ENCODE results near the gene MYNN.

The MYNN gene

GRCh38 chr3:169777822-169778221 is 4.6 kb downstream of the MYNN start:
- no peak for DNase-seq

- DNase-seq, result no peak
Observed at GRCh38 chr3:169780742-169781141, 7.5 kb downstream of the MYNN start.

- no peak for DNase-seq
Observed at GRCh38 chr3:169781209-169781855, 8.1 kb downstream of the MYNN start.

- DNase-seq, result no peak
Observed at GRCh38 chr3:169787120-169787519, 13.9 kb downstream of the MYNN start.

GRCh38 chr3:169787791-169788190 is 14.6 kb downstream of the MYNN start:
- DNase-seq, result no peak

DNA sequence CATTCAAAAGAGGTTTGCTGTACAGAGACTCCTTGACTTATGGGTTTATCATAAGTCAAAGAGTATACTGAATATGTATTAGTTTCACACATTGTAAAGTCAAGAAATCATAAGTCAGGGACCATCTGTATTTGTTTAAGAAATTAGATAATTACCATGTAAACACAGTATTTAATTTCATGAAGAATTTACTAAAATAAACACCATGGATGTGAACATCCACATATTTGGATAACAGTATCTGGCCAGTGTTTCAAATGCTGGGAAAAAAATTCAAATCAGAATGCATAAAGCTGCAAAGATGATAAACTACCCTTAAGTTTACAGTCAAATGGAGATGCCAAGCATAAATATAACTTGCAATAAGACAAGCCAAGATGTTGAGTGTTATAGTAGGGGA is 17.0 kb downstream of the MYNN start:
- DNase-seq, result no peak

DNA sequence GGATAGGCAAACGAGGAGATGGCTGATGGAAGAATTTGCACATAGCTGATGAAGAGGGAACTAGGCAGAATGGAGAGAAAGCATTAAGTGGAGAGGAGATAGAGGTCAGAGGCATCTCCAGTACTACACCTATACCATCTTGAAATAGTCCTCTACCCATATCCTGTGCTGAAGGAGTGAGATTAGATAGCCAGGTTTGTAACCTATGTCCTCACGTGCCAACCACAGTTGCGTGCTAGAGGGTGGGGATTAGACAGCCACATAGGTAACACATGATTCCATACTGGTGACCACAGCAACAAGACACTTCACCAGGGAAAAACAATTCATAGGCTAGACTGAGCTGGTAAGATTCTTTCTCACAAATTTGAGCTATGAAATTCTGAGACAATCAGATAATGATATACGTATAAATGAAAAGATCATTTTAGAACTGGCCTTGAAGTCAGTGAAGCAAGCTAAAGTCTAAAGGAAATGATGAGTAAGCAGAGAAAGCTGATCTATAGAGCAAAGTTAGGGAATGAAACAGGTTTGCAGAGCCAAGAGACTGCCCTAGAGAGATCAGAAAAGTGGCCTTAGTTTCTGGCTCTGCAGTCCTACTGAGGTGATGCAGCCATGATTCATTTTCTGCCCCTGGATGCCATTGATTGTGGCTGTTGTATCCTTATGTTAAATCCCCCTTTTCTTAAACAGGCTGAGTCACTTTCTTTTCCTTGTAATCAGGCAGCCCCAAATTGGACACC is 17.7 kb downstream of the MYNN start:
- DNase-seq, result no peak

GRCh38 chr3:169792359-169792758 is 19.2 kb downstream of the MYNN start:
- DNase-seq, result no peak

- DNase-seq, result no peak
Observed at GRCh38 chr3:169804681-169805080, 31.5 kb downstream of the MYNN start.

DNA sequence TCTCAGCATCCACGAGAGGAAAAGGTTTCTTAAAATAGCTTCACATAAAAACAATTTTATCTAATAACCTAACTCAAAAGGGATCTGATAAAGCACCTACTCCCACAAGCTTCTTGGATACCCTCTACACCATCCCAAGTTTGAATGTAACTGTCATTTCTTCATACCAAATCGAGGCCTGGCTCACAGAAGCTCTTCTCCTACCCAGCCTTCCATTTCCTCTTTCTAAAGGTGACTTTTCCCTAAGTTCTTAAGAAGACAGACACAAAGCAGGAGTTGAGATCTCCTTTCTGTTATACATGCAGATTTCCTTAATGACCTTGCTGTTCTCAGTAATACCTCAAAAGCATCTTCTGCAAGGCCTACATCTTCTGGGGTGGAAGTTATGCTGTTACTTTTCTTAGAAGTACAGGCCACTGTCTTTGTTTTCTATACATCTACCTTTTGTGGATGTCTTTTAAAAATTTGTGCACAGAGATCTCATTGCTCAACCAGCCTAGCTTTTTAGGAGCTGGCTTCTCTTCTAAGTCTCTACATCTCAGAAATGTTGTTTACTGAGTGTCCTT is 36.1 kb downstream of the MYNN start:
- no peak for DNase-seq

DNA sequence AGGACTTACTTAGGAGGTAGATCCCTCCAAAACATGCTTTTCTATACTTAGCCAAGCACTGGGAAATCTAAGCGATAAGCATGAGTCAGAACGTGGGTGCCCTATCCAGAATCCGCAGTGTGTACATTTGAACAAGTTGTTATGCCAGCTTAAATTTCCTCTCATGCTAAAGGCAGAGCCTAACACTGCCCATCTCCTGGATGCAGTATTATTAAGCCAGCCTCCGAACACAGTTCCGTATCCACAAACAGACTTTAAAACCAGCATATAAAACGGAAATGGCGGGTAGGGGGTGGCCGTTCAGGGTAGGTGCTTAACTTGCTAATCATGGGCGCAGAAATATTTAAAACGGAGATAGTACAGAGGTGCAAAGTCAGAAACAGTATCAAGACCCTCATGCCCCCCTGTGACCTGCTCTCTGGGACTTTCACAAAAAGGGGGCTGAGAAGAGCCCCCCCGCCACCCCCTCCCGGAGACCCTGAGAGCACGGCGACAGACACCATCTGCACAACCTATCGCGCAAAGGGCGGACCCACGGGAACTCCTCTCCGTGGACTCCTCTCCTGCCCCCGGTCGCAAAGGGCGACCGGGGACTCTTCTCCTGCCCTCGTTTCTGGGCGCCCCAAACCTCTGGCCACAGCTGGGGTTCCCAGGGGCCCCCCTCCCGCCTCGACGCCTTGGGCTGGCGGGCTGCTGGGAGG is 38.6 kb downstream of the MYNN start:
- peak; percentile 74 for DNase-seq

DNA sequence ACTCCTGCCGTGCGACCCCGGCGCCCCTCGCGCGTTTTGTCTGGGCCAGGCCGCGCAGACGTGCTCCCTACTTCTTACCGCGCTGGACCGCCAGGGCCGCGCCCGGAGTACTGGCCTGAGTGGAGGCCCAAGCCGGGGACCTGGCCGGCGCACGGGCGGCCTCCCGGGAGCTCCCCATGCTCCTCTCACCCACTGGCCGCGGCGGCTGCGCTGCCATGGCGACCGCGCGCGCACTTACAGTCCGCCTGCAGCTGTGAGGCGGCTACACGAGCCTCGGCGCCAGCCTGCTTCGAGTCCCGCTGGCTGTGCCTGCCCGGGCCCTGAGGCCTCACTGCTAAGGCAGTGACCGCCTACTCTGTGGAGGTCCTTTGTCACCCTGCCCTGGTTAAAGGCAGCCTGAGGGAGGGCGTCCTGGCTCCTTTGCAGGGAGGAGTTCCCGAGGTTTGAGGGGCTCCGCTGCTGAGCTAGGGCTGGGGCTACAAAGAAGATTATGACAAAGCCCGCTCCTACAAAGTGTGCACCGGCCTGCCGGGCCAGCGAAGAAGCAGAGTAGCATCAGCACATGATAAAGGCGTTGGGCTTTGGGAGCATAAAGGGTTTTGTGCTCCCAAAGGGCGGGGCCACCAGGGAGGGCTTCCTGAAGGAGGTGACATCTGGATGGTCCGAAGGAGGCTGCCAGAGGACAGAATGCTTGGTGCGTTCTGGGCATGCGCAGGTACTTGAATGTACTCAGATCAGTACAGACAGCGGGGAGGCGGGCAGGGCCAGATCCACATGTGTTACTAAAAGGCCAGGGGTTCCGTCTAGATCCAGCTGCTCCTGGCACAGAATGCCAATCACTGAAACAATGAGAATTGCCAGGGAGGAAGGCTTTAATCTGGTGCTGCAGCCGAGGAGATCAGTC is 39.4 kb downstream of the MYNN start, which contains the start of the genes LRRC34 and LRRIQ4:
LRRC34 (minus strand) TSS at position 573 of the 904 bp plus-strand sequence; CDS start at position 217, 356 bp downstream.
LRRIQ4 (plus strand) TSS at position 539 of the 904 bp plus-strand sequence. CDS start 9,052 bp downstream, outside the sequence.
- peak; percentile 77 for DNase-seq

DNA sequence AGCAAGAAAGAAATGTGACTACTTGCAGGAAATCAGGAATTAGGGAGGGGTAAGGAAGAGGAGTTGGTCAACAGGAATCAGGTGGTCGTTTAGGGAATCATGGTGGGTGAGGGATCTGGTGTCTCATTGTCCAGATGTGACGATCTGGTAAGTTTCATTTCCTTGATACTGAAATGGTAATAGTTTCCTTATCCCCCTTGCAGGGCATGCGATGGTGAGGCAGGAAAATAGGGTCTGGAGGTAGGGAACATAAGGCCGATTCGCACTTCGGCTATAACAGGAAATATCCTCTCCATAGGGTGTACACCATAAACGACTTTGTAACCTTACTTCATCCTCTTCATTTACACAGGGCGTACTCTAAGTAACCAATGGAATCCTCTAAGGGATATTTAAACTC is 40.1 kb downstream of the MYNN start:
- no peak for DNase-seq

- peak; percentile 18 for DNase-seq
Observed at GRCh38 chr3:169813757-169814517, 40.7 kb downstream of the MYNN start.

- no peak for DNase-seq
Observed at GRCh38 chr3:169815590-169816150, 42.5 kb downstream of the MYNN start.

DNA sequence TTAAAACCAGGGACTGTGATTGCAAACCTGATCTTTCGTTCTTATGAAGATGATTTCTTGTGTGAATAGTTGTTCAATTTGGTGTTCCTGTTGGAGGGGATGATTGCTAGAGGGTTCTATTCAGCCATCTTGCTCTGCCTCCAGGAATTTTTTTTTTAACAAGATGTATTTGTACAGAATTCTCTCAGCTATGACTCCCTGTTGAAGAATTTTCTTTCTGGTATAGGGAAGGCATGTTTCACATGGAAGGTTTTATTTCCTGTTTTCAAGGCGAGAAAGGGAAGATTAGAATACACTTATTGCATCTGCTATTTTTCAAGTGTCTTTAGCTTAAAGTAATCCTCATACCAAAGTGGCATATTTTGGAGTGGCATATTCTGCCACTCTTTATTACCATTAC is 45.1 kb downstream of the MYNN start:
- peak; percentile 72 for DNase-seq

DNA sequence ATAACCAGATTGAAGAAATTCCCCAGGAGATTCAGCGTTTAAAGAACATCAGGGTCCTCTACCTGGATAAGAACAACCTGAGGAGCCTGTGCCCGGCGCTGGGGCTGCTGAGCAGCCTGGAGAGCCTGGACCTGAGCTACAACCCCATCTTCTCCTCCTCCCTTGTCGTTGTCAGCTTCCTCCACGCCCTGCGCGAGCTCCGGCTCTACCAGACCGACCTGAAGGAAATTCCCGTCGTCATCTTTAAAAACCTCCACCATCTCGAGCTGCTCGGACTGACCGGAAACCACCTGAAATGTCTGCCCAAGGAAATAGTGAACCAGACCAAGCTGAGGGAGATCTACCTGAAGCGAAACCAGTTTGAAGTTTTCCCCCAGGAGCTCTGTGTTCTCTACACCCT is 48.9 kb downstream of the MYNN start:
- no peak for DNase-seq

DNA sequence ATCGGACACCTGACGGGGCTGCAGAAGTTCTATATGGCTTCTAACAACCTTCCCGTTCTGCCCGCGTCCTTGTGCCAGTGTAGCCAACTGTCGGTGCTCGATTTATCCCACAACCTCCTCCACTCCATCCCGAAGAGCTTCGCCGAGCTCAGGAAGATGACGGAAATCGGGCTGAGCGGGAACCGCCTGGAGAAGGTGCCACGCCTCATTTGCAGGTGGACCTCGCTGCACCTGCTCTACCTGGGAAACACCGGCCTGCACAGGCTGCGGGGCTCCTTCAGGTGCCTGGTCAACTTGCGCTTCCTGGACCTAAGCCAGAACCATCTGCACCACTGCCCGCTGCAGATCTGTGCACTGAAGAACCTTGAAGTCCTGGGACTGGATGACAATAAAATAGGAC is 49.3 kb downstream of the MYNN start:
- DNase-seq, result no peak

GRCh38 chr3:169822983-169823382 is 49.8 kb downstream of the MYNN start:
- DNase-seq, result no peak

GRCh38 chr3:169825316-169825715 is 52.1 kb downstream of the MYNN start:
- DNase-seq, result no peak

GRCh38 chr3:169827712-169828111 is 54.5 kb downstream of the MYNN start:
- DNase-seq, result no peak

All from fibroblast of skin of back (primary cell).